ENCODE data around the gene LIPC. TPM values are rescaled to one million over a fixed set of nuclear protein-coding genes. Genes with fewer than 3 reads are reported as not detected.

The LIPC gene
- total and polyA plus RNA-seq, 2 of the 4 experiments (the other 2 are of a cell fraction): 0.07 TPM; not detected in 1

GRCh38 chr15:58556028-58556361 lies 124.2 kb downstream of the LIPC start:
- H2BK20ac ChIP-seq (ENCODE audit: low read depth, low read length): no peak overlapping the region
- no peak overlapping the region for H3K14ac ChIP-seq (replicated peaks; ENCODE audit: low read depth, low read length)
- no peak overlapping the region for H2AFZ ChIP-seq (replicated peaks; ENCODE audit: low read length, poor library complexity)
- no peaks in the 10 kb centered on the region for H3K79me1 ChIP-seq (ENCODE audit: low read depth in 1 of 2, low read length in 2 of 2)
- no peak overlapping the region for H4K5ac ChIP-seq (ENCODE audit: low read depth, low read length)
- no peak overlapping the region for H4K8ac ChIP-seq (ENCODE audit: low read depth in 2 of 2, low read length in 2 of 2)
- H3K9ac ChIP-seq (ENCODE audit: low read depth, low read length): no peak overlapping the region
- ATAC-seq (ENCODE audit: low read depth): no peak
- TF ChIP-seq POLR2A (IDR thresholded peaks at IDR 0.05; ENCODE audit: low read depth, low read length): no peak
- TF ChIP-seq USF2 (IDR thresholded peaks at IDR 0.05; ENCODE audit: low read depth, low read length): no peak
- no peak for TF ChIP-seq BHLHE40 (IDR thresholded peaks at IDR 0.05; ENCODE audit: low read depth, low read length)
- TF ChIP-seq FOS (IDR thresholded peaks at IDR 0.05; ENCODE audit: low read depth, low read length): no peak
- no peak for TF ChIP-seq CEBPB (IDR thresholded peaks at IDR 0.05; ENCODE audit: low read depth, low read length)
- no peak for TF ChIP-seq RAD21 (IDR thresholded peaks at IDR 0.05; ENCODE audit: low read length)
- no peak for TF ChIP-seq CHD1 (IDR thresholded peaks at IDR 0.05; ENCODE audit: low read depth, low read length)
- no peak for TF ChIP-seq SMC3 (IDR thresholded peaks at IDR 0.05; ENCODE audit: low read depth, low read length)
- no peak for TF ChIP-seq RFX5 (IDR thresholded peaks at IDR 0.05; ENCODE audit: low read depth, low read length)
- TF ChIP-seq, protein P1, sequence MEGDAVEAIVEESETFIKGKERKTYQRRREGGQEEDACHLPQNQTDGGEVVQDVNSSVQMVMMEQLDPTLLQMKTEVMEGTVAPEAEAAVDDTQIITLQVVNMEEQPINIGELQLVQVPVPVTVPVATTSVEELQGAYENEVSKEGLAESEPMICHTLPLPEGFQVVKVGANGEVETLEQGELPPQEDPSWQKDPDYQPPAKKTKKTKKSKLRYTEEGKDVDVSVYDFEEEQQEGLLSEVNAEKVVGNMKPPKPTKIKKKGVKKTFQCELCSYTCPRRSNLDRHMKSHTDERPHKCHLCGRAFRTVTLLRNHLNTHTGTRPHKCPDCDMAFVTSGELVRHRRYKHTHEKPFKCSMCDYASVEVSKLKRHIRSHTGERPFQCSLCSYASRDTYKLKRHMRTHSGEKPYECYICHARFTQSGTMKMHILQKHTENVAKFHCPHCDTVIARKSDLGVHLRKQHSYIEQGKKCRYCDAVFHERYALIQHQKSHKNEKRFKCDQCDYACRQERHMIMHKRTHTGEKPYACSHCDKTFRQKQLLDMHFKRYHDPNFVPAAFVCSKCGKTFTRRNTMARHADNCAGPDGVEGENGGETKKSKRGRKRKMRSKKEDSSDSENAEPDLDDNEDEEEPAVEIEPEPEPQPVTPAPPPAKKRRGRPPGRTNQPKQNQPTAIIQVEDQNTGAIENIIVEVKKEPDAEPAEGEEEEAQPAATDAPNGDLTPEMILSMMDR (conservative IDR thresholded peaks at IDR 0.05; ENCODE audit: low read depth, low read length): no peak
- no peak for TF ChIP-seq RCOR1 (IDR thresholded peaks at IDR 0.05; ENCODE audit: insufficient replicate concordance, low read length)
- TF ChIP-seq, protein P2, sequence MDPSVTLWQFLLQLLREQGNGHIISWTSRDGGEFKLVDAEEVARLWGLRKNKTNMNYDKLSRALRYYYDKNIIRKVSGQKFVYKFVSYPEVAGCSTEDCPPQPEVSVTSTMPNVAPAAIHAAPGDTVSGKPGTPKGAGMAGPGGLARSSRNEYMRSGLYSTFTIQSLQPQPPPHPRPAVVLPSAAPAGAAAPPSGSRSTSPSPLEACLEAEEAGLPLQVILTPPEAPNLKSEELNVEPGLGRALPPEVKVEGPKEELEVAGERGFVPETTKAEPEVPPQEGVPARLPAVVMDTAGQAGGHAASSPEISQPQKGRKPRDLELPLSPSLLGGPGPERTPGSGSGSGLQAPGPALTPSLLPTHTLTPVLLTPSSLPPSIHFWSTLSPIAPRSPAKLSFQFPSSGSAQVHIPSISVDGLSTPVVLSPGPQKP (IDR thresholded peaks at IDR 0.05; ENCODE audit: borderline replicate concordance, low read depth, low read length): no peak
- TF ChIP-seq MAZ (IDR thresholded peaks at IDR 0.05; ENCODE audit: borderline replicate concordance, low read depth, low read length): no peak
- TF ChIP-seq MXI1 (IDR thresholded peaks at IDR 0.05; ENCODE audit: borderline replicate concordance, low read depth, low read length): no peak
- H3K4ac ChIP-seq (ENCODE audit: low read depth, low read length): no peak overlapping the region
- WGBS, 2 experiments (ENCODE audit: extremely low coverage in 2 of 2, insufficient read length in 1 of 2): no CpG with 5 or more reads among the region's 2 CpGs
- H2AK5ac ChIP-seq (ENCODE audit: low read depth, low read length): no peak overlapping the region
- POLR2A ChIA-PET (ENCODE audit: unreplicated experiment): no interaction called here
- no peak overlapping the region for H2BK5ac ChIP-seq (ENCODE audit: low read depth, low read length, poor library complexity, severe bottlenecking)
- peaks cover 6% of the 10 kb centered on the region; the same call in 1 of the 2 replicates for H3K27me3 ChIP-seq (ENCODE audit: control insufficient read depth, insufficient read depth, low read length)
- H2AK9ac ChIP-seq (replicated peaks; ENCODE audit: low read depth, low read length, poor library complexity): no peak overlapping the region
- H3K27ac ChIP-seq (ENCODE audit: insufficient read depth, low read length): no peak overlapping the region
- H3K56ac ChIP-seq (ENCODE audit: extremely low read depth, insufficient read depth, low read length): no peak overlapping the region
- H3K4me3 ChIP-seq (ENCODE audit: insufficient read depth, low read depth, low read length): no peak overlapping the region
- H3K4me1 ChIP-seq (ENCODE audit: control insufficient read depth, insufficient read depth, low read length): peaks cover 13% of the 10 kb centered on the region
- no peaks in the 10 kb centered on the region for H4K20me1 ChIP-seq (ENCODE audit: insufficient read depth, low read length)
- H2BK120ac ChIP-seq (ENCODE audit: low read depth, low read length): no peak overlapping the region
- H2BK15ac ChIP-seq (ENCODE audit: low read depth, low read length): no peak overlapping the region
- H4K91ac ChIP-seq (ENCODE audit: insufficient read depth, low read depth, low read length): no peak overlapping the region
- no peak overlapping the region for H3K4me2 ChIP-seq (ENCODE audit: low read depth, low read length)
- H3K36me3 ChIP-seq (ENCODE audit: control insufficient read depth, insufficient read depth, low read length): no peaks in the 10 kb centered on the region
- in situ Hi-C loops (cut with MboI; ENCODE audit: low sequenced_read_pairs) (no loop called here), intact Hi-C loops (cut with micrococcal nuclease) (no loop called here), dilution Hi-C loops (cut with HindIII; ENCODE audit: low sequenced_read_pairs, unreplicated experiment) (no loop called here)
- peaks cover 15% of the 10 kb centered on the region for H3K9me1 ChIP-seq (ENCODE audit: insufficient read depth, low read length)
- no peaks in the 10 kb centered on the region; the same call in 1 of the 2 replicates for H3K9me3 ChIP-seq (ENCODE audit: control insufficient read depth, insufficient read depth, low read length)
- no peak overlapping the region for H3K18ac ChIP-seq (ENCODE audit: low read depth, low read length)
- no peak overlapping the region; the same call in 1 of the 2 replicates for H3K23ac ChIP-seq (ENCODE audit: low read depth, low read length)
- BruUV-seq (replicated peaks): no TSS peak
- DNase-seq: no peak
- CTCF ChIA-PET: interaction anchor here (0.9 kb wide), 1 partner anchor 286 kb away, joined by 3 read pairs; no protein-coding TSS in a partner anchor

Measured in IMR-90 (cell line).